ENCODE measurements around the gene NFKB2. TPM values are rescaled to one million over a fixed set of nuclear protein-coding genes. Genes with fewer than 3 reads are reported as not detected.
A peak's percentile ranks its signal among the peaks of the same experiment; 100 is the strongest.

NFKB2 gene
- total RNA-seq, 1 donor = 16.2 TPM

GRCh38 chr10:102382871-102383270 lies 12.6 kb upstream of the NFKB2 start:
- DNase-seq (ENCODE audit: low read depth) = no peak
- TF ChIP-seq, protein P1, sequence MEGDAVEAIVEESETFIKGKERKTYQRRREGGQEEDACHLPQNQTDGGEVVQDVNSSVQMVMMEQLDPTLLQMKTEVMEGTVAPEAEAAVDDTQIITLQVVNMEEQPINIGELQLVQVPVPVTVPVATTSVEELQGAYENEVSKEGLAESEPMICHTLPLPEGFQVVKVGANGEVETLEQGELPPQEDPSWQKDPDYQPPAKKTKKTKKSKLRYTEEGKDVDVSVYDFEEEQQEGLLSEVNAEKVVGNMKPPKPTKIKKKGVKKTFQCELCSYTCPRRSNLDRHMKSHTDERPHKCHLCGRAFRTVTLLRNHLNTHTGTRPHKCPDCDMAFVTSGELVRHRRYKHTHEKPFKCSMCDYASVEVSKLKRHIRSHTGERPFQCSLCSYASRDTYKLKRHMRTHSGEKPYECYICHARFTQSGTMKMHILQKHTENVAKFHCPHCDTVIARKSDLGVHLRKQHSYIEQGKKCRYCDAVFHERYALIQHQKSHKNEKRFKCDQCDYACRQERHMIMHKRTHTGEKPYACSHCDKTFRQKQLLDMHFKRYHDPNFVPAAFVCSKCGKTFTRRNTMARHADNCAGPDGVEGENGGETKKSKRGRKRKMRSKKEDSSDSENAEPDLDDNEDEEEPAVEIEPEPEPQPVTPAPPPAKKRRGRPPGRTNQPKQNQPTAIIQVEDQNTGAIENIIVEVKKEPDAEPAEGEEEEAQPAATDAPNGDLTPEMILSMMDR (IDR thresholded peaks at IDR 0.05; ENCODE audit: insufficient read depth, low read length) = no peak
- no peak overlapping the region for H3K4me3 ChIP-seq (ENCODE audit: low read depth, low read length)

DNA sequence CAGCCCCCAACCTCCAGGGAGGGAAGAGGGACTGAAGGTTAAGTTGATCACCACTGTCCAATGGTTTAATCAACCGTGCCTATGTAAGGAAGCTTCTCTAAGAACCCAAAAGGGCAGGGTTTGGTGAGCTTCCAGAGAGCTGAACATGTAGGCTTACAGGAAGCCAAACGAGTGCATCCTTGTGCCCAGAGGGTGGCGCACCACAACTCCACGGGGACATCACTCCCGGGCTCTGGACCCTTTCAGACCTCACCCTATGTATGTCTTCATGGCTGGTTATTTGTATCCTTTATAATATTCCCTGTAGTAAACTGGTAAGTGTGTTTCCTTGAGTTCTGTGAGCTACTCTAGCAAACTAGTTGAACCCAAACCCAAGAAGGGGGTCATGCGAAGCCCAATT lies 11.5 kb upstream of the NFKB2 start:
- H3K4me3 ChIP-seq (ENCODE audit: low read depth, low read length) = no peak overlapping the region
- DNase-seq (ENCODE audit: low read depth) = peak; percentile 15
- TF ChIP-seq, protein P1 (IDR thresholded peaks at IDR 0.05; ENCODE audit: insufficient read depth, low read length) = peak; percentile 16

DNA sequence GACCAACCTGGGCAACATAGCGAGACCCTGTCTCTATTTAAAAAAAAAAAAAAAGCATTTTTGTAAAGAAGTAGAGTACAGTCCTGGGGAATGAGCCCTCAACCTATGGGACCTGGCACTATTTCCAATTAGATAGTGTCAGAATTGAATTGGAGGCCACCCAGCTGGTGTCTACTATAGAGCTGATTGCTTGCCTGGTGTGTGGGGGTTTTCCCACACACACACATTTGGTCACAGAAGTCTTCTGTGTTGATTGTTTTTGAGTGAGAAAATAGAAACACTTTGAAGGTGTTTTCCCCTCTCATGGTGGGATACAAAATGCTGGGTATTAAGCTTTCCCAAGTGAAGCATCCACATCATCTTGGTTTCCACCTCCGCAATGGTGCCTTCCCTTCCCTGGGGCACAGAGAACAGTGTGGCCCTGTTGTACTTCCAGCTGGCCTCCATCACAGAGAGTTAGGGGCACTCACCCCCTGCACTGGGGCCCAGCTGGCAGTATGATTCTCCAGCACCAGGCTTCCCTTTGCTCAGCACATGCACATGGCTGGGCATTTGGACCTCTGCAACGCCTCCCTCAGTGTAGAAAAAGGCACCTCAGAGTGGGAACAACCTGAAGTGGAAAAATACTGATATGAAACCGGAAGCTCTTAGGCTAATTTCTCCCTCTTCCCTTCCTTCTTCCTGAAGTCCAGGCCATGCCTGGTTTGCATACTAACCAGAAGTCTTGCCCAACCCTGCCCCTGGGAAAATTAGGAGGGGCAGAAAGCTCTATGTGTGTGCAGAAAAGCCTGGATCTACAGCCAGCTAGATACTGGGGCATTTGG lies 10.7 kb upstream of the NFKB2 start:
- DNase-seq (ENCODE audit: low read depth) = peak; percentile 58
- TF ChIP-seq, protein P1 (IDR thresholded peaks at IDR 0.05; ENCODE audit: insufficient read depth, low read length) = no peak
- H3K4me3 ChIP-seq (ENCODE audit: low read depth, low read length) = no peak overlapping the region

GRCh38 chr10:102389894-102390293 lies 5.6 kb upstream of the NFKB2 start:
- H3K4me3 ChIP-seq (ENCODE audit: low read depth, low read length) = no peak overlapping the region
- TF ChIP-seq, protein P1 (IDR thresholded peaks at IDR 0.05; ENCODE audit: insufficient read depth, low read length) = no peak
- no peak for DNase-seq (ENCODE audit: low read depth)

- DNase-seq (ENCODE audit: low read depth) = no peak
- TF ChIP-seq, protein P1 (IDR thresholded peaks at IDR 0.05; ENCODE audit: insufficient read depth, low read length) = no peak
- no peak overlapping the region for H3K4me3 ChIP-seq (ENCODE audit: low read depth, low read length)
Measured at GRCh38 chr10:102392306-102392705, 3.2 kb upstream of the NFKB2 start.

GRCh38 chr10:102393411-102394078 lies 2.0 kb upstream of the NFKB2 start:
- TF ChIP-seq, protein P1 (IDR thresholded peaks at IDR 0.05; ENCODE audit: insufficient read depth, low read length) = peak; percentile 93
- peak overlapping the region; percentile 85 for H3K4me3 ChIP-seq (ENCODE audit: low read depth, low read length)
- no peak for DNase-seq (ENCODE audit: low read depth)
